Measurements from ENCODE around the gene DNAH2.

- TF ChIP-seq, protein P1, sequence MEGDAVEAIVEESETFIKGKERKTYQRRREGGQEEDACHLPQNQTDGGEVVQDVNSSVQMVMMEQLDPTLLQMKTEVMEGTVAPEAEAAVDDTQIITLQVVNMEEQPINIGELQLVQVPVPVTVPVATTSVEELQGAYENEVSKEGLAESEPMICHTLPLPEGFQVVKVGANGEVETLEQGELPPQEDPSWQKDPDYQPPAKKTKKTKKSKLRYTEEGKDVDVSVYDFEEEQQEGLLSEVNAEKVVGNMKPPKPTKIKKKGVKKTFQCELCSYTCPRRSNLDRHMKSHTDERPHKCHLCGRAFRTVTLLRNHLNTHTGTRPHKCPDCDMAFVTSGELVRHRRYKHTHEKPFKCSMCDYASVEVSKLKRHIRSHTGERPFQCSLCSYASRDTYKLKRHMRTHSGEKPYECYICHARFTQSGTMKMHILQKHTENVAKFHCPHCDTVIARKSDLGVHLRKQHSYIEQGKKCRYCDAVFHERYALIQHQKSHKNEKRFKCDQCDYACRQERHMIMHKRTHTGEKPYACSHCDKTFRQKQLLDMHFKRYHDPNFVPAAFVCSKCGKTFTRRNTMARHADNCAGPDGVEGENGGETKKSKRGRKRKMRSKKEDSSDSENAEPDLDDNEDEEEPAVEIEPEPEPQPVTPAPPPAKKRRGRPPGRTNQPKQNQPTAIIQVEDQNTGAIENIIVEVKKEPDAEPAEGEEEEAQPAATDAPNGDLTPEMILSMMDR (IDR thresholded peaks at IDR 0.05; ENCODE audit: insufficient read depth, low read length, poor library complexity, severe bottlenecking) = no peak
- TF ChIP-seq EZH2phosphoT487 (conservative IDR thresholded peaks at IDR 0.05; ENCODE audit: low read length) = no peak
These were observed 89.7 kb downstream of the DNAH2 start for GRCh38 chr17:7807206-7807605.

All from SU-DHL-6 (cell line).